HG02852 (cell line): Measurements from ENCODE around the gene EZR.

Experiments used
- ATAC-seq: cut with Tn5 transposase; IDR thresholded peaks from one replicate; pipeline ENCODE4 v1.9.1; 2021; ENCODE audit warnings: mild to moderate bottlenecking, moderate library complexity; ENCODE audit not compliant: unreplicated experiment

EZR gene

DNA sequence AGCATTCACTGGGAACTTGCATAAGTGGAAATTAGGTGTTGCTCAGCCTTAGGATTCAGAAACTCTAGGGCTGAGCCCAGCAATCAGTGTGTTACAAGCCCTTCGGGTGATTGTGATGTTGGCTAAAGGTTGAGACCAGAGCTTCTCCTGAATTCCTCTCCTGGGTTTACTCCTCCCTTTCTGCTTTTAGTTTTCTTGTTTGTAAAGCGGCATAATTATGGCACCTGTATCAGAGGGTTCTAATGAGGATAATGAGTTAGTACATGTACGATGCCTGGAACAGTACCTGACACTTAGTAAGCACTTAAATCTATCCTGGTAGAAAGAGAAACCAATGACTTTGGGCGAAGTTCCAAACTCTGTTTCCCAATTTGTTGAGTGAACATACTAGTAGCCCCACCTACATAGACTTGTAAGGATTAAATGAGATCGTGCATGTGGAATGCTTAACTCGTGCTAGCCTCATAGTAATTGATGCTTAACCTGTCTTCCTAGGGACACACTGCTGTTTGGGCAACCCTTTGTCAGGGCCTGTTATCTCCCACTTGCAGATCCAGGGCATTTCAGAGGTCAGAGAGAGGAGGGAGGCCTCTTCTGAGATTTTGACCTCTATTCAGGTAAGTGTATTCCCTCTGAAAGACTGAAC lies 932 bp upstream of the EZR start:
- ATAC-seq, result no peak

DNA sequence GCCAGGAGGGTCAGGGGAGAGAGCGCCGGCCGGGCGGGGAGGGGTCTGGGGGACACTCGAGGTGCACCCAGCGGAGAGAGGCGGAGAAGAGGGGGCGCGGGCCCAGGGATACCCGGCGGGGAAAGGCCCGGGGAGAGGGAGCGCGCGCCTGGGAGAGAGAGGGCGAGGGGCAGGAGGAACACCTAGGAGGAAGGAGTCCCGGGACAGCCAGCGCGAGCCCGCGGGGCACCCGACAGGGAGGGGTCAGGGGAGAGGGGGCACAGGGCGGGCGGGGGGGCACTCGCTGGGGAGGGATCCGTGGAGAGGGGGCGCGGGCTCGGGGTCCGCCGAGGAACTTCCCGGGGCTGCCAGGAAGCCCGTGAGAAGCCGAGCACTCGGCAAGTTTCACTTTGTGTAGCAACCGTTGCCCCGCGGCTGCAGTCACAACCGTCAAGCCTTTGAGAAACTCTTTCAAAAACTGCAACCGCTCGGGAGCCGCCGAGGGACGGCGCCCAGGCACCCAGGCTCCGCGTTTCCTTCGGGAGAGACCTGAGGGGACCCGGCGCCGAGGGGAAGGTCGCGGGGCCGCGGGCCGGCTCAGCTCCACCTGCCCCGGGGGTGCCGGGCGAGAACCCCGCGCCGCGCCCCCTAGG lies 471 bp downstream of the EZR start:
- ATAC-seq, result peak; percentile 37

DNA sequence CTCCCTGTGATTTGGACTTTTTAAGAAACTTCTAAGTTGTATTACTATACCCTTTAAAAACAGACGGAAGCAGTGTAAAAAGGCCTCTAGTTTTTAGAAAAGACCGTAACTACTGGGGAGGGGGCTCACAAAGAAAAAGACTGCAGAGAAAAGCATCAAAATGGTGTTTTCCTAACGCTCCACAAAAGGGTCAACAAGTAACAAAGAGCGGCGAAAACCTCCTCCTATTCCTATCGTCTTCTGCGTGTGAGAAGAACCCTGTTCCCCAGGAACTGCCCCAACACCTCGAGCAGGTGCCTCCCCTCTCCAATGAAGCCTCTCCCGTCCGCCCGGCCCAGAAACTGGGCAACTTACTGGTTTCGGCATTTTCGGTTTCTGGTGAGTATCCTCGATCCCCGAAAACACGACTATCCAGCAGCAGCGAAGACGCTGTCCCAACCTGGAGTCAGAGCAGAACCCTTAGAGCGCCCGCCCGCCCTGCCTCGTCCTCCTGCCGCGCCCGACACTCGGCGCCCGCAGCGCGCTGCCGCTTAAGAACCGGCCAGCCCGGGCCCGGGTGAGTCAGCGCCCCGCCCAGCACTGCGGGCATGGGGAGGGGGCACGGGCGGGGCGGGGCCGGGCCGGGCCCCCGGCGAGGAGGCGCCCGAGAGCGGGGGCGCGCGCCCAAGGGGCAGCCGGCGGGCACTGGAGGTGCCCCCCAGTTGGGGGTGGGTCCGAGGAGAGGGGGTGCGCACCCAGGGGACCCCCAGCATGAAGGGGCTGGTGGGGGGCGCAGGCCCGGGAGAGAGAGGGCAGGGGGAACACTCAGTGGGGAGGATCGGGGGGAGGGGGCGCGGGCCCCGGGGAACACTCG lies 1.2 kb downstream of the EZR start:
- peak; percentile 36 for ATAC-seq

DNA sequence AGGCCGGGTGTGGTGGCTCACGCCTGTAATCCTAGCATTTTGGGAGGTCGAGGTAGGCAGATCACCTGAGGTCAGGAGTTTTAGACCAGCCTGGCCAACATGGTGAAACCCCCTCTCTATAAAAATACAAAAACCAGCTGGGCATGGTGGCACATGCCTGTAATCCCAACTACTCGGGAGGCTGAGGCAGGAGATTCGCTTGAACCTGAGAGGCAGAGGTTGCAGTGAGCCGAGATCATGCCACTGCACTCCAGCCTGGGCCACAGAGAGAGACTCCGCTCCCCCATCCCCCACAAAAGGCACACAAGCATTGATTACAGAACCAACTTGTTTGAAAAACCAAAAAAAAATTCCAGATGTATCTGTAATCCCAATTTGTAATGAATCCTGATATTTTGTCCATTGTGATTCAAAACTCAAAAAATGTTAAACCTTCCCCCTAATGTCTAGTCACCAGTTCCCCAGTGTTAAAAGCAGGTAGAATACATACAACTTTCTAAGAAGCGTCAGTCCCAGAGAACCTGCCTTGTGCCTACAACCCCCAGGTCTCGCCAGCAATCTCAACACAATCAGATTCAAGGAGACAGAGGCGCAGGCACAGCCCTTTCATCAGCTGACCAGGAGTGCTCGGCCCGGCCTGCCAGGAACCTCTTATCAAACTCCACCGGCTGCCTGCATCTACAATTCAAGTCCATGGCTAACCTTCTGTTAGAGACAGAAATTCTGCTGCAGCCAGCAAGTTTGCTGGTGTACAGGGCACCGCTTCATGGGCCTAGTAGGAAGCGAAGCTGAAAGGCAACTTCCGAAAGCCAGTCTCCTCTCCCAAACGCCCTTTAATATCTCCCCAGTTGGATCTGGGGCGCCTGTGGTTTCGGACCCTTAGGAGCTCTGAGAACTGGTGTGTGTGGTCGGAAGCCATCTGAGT lies 2.1 kb downstream of the EZR start:
- no peak for ATAC-seq

DNA sequence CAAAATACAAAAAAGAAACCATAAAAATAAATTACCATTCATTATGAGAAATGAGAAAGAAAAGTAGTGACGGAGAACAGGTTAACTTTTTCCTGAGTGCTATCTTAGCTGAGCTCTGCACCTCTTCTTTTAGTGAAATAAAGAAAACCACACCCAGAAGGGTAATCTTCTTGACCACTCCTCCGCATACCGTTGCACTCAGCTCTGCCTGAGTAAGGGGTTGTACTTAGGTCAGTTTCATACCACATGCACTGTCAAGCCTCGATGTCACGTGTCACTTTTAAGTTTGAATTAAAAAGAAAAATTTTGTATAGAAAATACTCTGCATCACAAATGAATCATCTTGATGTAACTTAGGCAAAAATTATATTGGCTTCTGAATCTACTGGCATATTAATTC lies 2.8 kb downstream of the EZR start:
- ATAC-seq, result peak; percentile 32

DNA sequence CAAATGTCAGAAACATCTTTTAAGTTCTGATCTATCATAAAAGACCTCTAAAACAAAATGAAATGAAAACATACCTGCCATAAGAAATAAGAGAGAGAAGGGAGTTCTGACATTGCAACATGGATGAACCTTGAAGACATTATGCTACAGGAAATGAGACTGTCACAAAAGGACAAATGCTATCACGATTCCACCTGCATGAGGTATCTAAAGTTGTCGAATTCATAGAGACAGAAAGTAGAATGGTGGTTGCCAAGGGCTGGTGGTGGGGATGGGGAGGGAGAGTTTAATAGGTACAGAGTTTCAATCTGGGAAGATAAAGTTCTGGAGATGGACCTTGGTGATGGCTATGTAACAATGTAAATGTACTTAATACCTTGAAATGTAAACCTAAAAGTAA lies 3.3 kb downstream of the EZR start:
- ATAC-seq, result no peak

DNA sequence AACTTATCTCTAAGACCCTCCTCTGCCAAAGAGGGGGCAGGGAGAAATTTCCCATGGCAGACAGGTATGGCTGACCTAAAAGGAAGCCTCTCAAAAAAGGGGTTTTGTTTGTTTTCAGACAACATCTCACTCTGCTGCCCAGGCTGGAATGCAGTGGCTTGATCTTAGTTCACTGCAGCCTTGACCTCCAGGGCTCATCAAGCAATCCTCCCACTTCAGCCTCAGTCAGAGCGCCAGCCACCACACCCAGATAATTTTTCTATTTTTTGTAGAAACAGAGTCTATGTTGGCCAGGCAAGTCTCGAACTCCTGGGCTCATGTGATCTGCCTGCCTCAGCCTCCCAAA lies 3.8 kb downstream of the EZR start:
- ATAC-seq, result no peak

DNA sequence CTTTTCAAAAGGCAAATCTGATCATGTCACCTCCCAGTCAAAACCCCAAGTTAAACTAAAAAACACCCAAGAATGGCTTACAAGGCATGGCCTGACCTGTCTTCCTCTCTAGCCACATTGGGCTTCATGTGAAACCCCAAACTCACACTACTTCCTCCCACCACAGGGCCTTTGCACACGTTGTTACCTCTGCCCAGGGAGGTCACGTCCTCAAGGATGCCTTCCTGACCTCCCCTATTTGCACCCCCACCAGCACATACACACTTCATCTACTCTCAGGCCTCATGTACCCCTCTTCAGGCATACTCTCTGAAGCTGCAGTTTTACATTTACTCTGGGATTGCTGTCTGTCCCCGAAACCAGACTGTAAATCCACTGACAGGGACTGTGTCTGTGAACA lies 6.1 kb downstream of the EZR start:
- ATAC-seq, result no peak

DNA sequence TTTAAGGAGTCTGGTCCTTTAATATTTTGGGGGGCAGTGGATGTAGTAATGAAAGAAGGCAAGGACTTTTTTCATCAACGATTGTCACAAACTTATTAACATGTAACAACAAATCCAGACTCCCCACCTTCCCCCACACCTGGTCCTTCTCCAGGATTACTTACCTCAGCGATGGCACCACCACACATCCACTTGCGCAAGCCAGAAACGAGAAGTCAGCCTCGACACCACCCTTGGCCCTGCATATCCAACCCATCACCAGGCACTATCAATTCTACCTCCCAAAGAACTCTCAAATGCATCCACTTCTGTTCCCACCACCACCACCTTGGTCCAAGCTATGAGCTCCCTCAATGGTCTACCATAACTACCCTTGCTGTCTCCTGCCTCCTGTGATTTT lies 6.6 kb downstream of the EZR start:
- ATAC-seq, result no peak

DNA sequence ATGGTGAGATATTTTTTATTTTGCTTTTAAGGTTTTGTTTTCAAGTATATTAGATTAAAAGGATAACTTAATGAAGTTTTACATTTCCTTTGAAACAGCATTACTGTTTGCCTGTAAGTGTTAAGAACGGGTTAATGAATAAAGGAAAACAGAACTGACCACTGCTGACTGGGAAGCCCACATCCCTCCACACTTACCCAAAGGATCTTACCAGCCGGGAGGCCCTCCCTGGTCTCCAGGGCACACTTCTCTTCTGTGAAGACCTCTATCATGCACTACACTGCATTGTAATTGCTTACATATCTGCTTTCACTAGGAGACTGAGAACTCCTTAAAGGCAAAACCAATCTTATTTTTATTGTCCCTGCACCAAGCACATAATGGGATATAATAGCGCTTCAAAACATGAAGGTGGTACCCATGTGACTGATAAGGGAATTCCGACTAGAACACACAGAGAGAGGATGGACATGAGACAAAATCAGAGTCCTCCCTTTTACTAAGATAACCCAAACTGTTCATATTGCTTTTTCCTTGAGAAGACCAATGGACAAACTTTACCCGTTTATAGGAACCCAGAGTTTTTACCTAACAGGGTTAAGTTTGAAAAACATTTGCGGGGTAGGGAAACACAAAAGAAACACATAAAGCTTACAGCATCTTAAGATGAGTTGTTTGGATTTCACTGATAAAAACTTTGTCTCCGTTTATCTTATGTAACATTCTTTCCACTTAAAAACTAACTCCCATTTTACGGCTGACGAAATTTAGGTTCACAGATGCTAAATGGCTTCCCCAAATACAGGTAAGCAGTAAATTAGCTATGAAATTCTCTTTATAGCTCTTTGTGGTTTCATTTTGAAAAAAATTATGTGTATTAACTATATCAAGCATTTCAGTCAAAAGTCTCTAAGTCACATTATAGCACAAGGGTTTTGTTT lies 8.7 kb downstream of the EZR start:
- no peak for ATAC-seq

DNA sequence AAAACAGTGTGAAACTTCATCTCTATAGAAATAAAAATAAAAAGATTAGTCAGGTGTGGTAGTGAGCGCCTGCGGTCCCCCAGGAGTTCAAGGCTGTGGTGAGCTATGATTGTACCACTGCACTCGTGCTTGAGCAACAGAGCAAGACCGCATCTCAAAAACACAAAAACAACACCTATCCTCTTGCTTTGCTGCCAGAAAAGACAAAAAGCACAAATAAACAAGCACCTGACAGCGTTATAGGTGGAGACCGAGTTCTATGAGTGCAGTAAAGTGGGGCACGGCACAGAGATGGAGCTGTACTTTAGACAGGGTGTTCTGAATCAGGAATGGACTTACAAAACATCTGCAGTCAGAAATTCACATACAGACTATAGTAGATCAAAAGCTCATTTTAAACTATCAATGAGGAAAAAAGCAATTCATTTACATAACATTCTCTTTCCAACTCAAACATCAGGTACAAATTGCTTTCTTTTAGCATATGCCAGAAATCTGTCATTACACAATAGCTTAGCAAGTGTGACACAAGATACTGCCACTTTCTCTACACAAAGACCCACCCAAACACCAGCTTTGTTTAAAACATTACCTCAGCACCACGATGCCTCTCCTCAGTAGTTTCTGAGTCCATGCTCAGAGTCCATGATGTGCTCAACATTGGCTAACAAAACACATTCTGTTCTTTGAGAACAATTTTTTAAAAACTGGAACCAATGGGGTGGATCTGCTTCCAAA lies 10.1 kb downstream of the EZR start:
- peak; percentile 76 for ATAC-seq

DNA sequence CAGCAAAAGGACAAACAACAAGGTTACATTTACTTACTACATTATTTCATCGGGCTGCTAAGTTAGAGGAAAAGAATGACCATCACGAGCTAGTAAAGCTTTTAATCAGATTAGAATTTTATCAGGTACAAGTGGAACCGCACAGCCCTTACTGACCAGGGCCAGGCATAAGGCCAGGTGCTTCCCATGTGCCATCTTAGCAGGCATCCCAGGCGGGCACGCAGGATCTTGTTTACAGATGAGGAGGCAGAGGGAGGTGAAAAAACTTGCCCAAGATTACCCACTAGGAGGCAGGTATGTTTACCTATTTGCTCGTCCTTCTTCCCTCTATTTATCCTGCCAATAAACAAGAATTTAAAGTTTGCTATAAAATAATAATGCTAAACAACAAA lies 10.7 kb downstream of the EZR start:
- no peak for ATAC-seq

DNA sequence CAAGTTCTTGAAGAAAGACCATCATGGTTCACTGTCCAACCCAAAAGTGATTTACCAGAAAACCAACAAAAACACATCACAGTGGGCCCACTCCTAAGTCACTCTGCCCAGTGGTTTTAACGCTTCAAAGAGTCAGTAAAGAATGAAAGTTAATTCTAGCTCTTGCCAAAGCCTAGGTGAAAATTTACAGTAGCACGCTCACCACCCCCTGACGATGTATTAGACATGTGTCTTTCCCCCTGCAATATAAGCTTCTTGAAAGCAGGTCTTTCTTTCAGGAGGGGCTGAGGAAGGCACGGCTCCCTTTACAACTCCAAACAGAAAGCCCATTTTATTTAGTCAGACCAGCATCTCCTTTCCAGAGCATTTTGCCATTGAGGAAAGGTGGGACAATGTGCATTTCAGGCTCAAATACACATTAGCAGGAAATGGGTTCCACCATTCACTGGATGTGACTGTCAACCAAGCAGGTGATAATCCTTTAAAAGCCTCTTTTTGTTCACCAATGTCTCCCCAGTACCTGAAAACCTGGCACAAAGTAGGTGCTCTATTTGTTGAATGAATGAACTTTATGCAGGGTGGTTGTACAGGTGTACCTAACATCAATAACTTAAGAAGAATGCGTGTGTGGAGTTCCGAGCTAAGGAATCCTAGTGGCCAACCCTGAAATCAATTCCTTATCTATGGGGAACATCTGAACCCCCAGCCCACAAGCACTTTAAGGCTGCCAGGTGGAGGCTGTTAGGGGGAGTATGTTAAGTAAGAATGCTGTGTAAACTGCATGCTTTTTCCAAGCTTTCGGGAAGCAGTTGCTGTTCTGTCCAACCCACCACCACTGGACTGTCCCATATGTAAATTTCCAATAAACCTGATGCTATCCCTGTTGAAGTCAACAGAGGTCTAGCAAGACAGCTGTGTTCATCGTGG lies 11.4 kb downstream of the EZR start:
- ATAC-seq, result no peak

DNA sequence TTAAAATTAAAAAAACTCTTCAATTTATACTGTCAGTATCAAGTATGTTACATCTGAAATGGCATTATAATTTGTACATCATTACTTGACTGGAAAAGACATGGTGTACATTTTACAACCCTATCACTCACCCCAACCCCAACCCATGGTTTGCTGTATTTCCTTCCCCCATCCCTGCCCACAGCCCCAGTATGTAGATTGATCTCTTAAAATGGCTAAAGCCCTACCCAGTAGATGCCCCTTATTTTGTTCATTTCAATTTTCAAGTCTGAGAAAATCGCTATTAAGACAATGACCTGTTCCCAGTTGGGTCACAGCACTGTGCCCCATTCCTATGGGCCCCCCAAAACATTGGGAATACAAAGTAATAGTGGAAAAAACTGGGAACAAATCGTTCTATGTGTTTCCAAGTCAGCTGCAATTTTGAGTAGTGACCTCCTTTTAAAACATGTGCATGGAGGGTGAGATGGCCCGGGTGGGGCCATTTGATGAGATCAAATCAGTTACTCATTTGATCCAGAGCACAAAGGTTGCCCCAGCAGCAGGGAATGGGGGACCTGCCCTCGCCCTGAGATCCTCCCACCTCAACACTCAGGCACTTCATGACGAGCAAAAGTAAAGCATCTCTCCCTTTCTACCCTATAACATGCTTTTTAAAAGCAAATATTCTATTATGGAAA lies 13.3 kb downstream of the EZR start:
- ATAC-seq, result no peak

DNA sequence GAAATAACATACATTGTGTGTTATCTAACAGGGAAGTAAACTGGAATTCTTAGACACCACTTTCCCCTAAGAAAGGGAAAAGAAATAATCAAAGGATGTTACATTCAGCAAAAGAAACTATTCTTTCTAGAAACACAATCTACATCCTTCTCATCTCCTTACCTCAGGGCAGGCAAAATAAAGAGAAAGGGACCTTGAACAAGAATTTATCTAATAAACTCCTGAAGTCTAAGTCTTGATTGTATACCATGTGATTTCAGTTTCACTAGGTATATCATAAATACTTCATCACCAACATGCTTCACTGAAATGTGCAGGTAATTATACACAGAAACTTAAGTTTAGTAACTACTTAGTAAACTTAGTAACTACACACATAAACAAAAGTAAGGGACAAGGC lies 15.0 kb downstream of the EZR start:
- no peak for ATAC-seq

DNA sequence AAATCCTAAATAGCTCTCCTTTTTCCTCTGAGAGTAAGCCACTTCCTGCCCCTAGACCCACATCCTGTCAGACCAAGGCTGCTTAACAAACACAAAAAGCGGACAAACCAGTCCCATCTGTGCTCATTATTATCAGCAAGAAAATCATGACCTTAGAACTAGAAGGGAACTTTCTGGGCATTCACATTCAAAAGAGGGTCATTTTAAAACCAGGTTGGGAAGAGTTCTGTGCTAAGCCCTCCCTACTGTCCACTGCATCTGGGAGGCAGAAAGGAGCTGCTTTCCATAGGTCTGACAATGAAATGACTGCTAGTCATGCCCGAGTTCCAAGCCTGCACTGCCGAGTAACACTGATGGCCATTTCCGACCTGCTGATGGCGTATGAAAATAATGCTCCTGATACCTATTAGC lies 15.4 kb downstream of the EZR start:
- ATAC-seq, result peak; percentile 71

DNA sequence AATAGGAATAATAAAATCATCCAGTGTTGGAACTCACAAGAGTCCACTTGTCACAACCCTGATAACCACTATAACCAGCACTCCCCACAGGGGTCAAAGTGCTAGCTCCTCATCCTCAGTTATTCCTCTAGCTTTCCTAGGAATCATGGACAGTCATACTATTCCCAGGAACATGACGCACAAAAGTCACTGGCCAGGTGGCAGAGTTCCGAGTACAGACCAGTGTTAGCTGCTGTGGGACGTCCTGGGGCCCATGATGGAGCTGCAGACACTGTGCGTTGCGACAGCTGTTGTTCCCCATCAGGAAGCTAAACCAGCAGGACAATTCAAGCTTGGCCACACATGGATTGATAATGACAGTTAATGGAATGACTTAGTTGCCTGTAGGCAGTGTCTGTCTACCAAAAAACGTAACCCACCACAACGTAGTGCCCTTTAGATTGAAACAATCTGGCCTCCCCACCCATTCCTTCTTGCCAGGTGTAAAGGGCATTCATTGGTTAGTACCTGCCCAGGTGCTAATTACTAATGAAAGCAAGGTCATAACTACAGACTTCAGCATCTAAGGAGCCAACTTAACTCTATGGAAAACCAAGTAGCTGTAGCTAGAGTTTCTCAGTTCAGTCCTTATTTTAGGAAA lies 17.4 kb downstream of the EZR start:
- no peak for ATAC-seq
